ENCODE measurements around the gene SRRM1. TPM values are rescaled to one million over a fixed set of nuclear protein-coding genes. Genes with fewer than 3 reads are reported as not detected.

The SRRM1 gene
- 197 and 199 TPM in 2 replicates for total RNA-seq
- long read RNA-seq, full-length matches to known transcripts: 18 of 103 reads
- long read RNA-seq, partial matches to known transcripts: 66 of 103 reads
- long read RNA-seq, other reads (novel, unspliced or antisense): 19 of 103 reads

- H3K27me3 Mint-ChIP-seq: no peaks in the 10 kb centered on the region
- H3K36me3 Mint-ChIP-seq (ENCODE audit: insufficient read depth): peaks cover 16% of the 10 kb centered on the region
- H3K4me3 Mint-ChIP-seq (ENCODE audit: low read depth): peak within 1 kb of the TSS; percentile 97
- H3K4me1 Mint-ChIP-seq (ENCODE audit: low read depth): peaks cover 23% of the 10 kb centered on the region
- DNase-seq (ENCODE audit: low spot score, unreplicated experiment): peak; percentile 95
- H3K9me3 Mint-ChIP-seq (ENCODE audit: low read depth): no peaks in the 10 kb centered on the region
- TF ChIP-seq CTCF (IDR thresholded peaks at IDR 0.05; ENCODE audit: unreplicated experiment): peak; percentile 26
- peak within 1 kb of the TSS; percentile 100 for H3K27ac Mint-ChIP-seq
Observed at GRCh38 chr1:24642481-24643362, at the start of gene SRRM1. Gene SRRM1 (plus strand): TSS chr1:24643302. CDS start chr1:24643327, 25 bp downstream.

GRCh38 chr1:24594328-24594598 lies 48.8 kb upstream of the SRRM1 start:
- H3K27ac Mint-ChIP-seq: no peak overlapping the region
- no peaks in the 10 kb centered on the region for H3K9me3 Mint-ChIP-seq (ENCODE audit: low read depth)
- H3K36me3 Mint-ChIP-seq (ENCODE audit: insufficient read depth): no peaks in the 10 kb centered on the region
- no peak for DNase-seq (ENCODE audit: low spot score, unreplicated experiment)
- H3K27me3 Mint-ChIP-seq: no peaks in the 10 kb centered on the region
- peaks cover 3% of the 10 kb centered on the region for H3K4me1 Mint-ChIP-seq (ENCODE audit: low read depth)
- no peak for TF ChIP-seq CTCF (IDR thresholded peaks at IDR 0.05; ENCODE audit: unreplicated experiment)
- H3K4me3 Mint-ChIP-seq (ENCODE audit: low read depth): no peak overlapping the region

GRCh38 chr1:24596401-24596880 lies 46.7 kb upstream of the SRRM1 start:
- Mint-ChIP-seq H3K4me3 (ENCODE audit: low read depth) (no peak overlapping the region), H3K9me3 (ENCODE audit: low read depth) (no peaks in the 10 kb centered on the region), H3K4me1 (ENCODE audit: low read depth) (peaks cover 3% of the 10 kb centered on the region)

GRCh38 chr1:24599265-24599664 lies 43.8 kb upstream of the SRRM1 start:
- Mint-ChIP-seq H3K27ac (no peak overlapping the region), H3K27me3 (no peaks in the 10 kb centered on the region), H3K4me3 (ENCODE audit: low read depth) (no peak overlapping the region), H3K9me3 (ENCODE audit: low read depth) (no peaks in the 10 kb centered on the region), H3K4me1 (ENCODE audit: low read depth) (no peaks in the 10 kb centered on the region), H3K36me3 (ENCODE audit: insufficient read depth) (no peaks in the 10 kb centered on the region)
- TF ChIP-seq CTCF (IDR thresholded peaks at IDR 0.05; ENCODE audit: unreplicated experiment): no peak
- no peak for DNase-seq (ENCODE audit: low spot score, unreplicated experiment)

More at GRCh38 chr1:24596401-24596880, 46.7 kb upstream of the SRRM1 start:
- Mint-ChIP-seq H3K27ac (no peak overlapping the region), H3K36me3 (ENCODE audit: insufficient read depth) (no peaks in the 10 kb centered on the region), H3K27me3 (no peaks in the 10 kb centered on the region)
- TF ChIP-seq CTCF (IDR thresholded peaks at IDR 0.05; ENCODE audit: unreplicated experiment): no peak
- no peak for DNase-seq (ENCODE audit: low spot score, unreplicated experiment)

- no peaks in the 10 kb centered on the region for H3K4me1 Mint-ChIP-seq (ENCODE audit: low read depth)
- H3K9me3 Mint-ChIP-seq (ENCODE audit: low read depth): no peaks in the 10 kb centered on the region
- DNase-seq (ENCODE audit: low spot score, unreplicated experiment): no peak
- no peak for TF ChIP-seq CTCF (IDR thresholded peaks at IDR 0.05; ENCODE audit: unreplicated experiment)
- H3K27ac Mint-ChIP-seq: no peak overlapping the region
- H3K36me3 Mint-ChIP-seq (ENCODE audit: insufficient read depth): no peaks in the 10 kb centered on the region
- H3K27me3 Mint-ChIP-seq: no peaks in the 10 kb centered on the region
- H3K4me3 Mint-ChIP-seq (ENCODE audit: low read depth): no peak overlapping the region
Observed at GRCh38 chr1:24600551-24600950, 42.6 kb upstream of the SRRM1 start.

Measured in progenitor cell of endocrine pancreas (in vitro differentiated cells).